ENCODE results near the gene SBF2.

Gene SBF2

GRCh38 chr11:10295064-10295901 is 1.3 kb upstream of the SBF2 start:
- Histone ChIP-seq H3K36me3 (ENCODE audit: control insufficient read depth, insufficient read depth, low read length) (no peaks in the 10 kb centered on the region), H3K4me3 (ENCODE audit: insufficient read depth, low read depth, low read length) (peak overlapping the region; percentile 84), H3K27me3 (ENCODE audit: control insufficient read depth, insufficient read depth, low read length, poor library complexity, severe bottlenecking) (peaks cover 30% of the 10 kb centered on the region), H3K9me3 (ENCODE audit: control insufficient read depth, low read length) (no peaks in the 10 kb centered on the region), H3K4me1 (ENCODE audit: control insufficient read depth, insufficient read depth, low read length) (peaks cover 8% of the 10 kb centered on the region), H3K27ac (ENCODE audit: insufficient read depth, low read depth, low read length, poor library complexity, severe bottlenecking) (no peak overlapping the region)
- WGBS, 2 experiments = 34 to 36% methylated on average over 8 to 10 of the region's 10 CpGs

- Histone ChIP-seq H3K27ac (ENCODE audit: insufficient read depth, low read depth, low read length, poor library complexity, severe bottlenecking) (no peak overlapping the region), H3K4me1 (ENCODE audit: control insufficient read depth, insufficient read depth, low read length) (peaks cover 8% of the 10 kb centered on the region), H3K4me3 (ENCODE audit: insufficient read depth, low read depth, low read length) (peak overlapping the region; percentile 84), H3K36me3 (ENCODE audit: control insufficient read depth, insufficient read depth, low read length) (no peaks in the 10 kb centered on the region), H3K9me3 (ENCODE audit: control insufficient read depth, low read length) (no peaks in the 10 kb centered on the region), H3K27me3 (ENCODE audit: control insufficient read depth, insufficient read depth, low read length, poor library complexity, severe bottlenecking) (peaks cover 22% of the 10 kb centered on the region)
- whole genome bisulfite sequencing, 2 experiments = 0% methylated on average over 44 of the region's 45 CpGs
Observed at GRCh38 chr11:10294290-10294953, 403 bp upstream of the SBF2 start.

GRCh38 chr11:10291801-10292638 is 2.0 kb downstream of the SBF2 start:
- peaks cover 8% of the 10 kb centered on the region for H3K4me1 ChIP-seq (ENCODE audit: control insufficient read depth, insufficient read depth, low read length)
- no peak overlapping the region for H3K4me3 ChIP-seq (ENCODE audit: insufficient read depth, low read depth, low read length)
- H3K9me3 ChIP-seq (ENCODE audit: control insufficient read depth, low read length) = no peaks in the 10 kb centered on the region
- WGBS, 2 experiments = 93 to 94% methylated on average over 17 of the region's 17 CpGs
- peaks cover 19% of the 10 kb centered on the region for H3K27me3 ChIP-seq (ENCODE audit: control insufficient read depth, insufficient read depth, low read length, poor library complexity, severe bottlenecking)
- no peaks in the 10 kb centered on the region for H3K36me3 ChIP-seq (ENCODE audit: control insufficient read depth, insufficient read depth, low read length)
- no peak overlapping the region for H3K27ac ChIP-seq (ENCODE audit: insufficient read depth, low read depth, low read length, poor library complexity, severe bottlenecking)

- H3K27ac ChIP-seq (ENCODE audit: insufficient read depth, low read depth, low read length, poor library complexity, severe bottlenecking) = no peak overlapping the region
- peaks cover 5% of the 10 kb centered on the region for H3K27me3 ChIP-seq (ENCODE audit: control insufficient read depth, insufficient read depth, low read length, poor library complexity, severe bottlenecking)
- 79 to 83% methylated on average over 10 of the region's 10 CpGs for WGBS, 2 experiments
- no peaks in the 10 kb centered on the region for H3K9me3 ChIP-seq (ENCODE audit: control insufficient read depth, low read length)
- peaks cover 6% of the 10 kb centered on the region for H3K4me1 ChIP-seq (ENCODE audit: control insufficient read depth, insufficient read depth, low read length)
- no peaks in the 10 kb centered on the region for H3K36me3 ChIP-seq (ENCODE audit: control insufficient read depth, insufficient read depth, low read length)
- H3K4me3 ChIP-seq (ENCODE audit: insufficient read depth, low read depth, low read length) = no peak overlapping the region
Observed at GRCh38 chr11:10289765-10290380, 4.1 kb downstream of the SBF2 start.

GRCh38 chr11:10288881-10289764 is 4.9 kb downstream of the SBF2 start:
- peaks cover 4% of the 10 kb centered on the region for H3K4me1 ChIP-seq (ENCODE audit: control insufficient read depth, insufficient read depth, low read length)
- WGBS, 2 experiments = 87% methylated on average over 24 of the region's 24 CpGs
- H3K27ac ChIP-seq (ENCODE audit: insufficient read depth, low read depth, low read length, poor library complexity, severe bottlenecking) = no peak overlapping the region
- no peaks in the 10 kb centered on the region for H3K27me3 ChIP-seq (ENCODE audit: control insufficient read depth, insufficient read depth, low read length, poor library complexity, severe bottlenecking)
- H3K4me3 ChIP-seq (ENCODE audit: insufficient read depth, low read depth, low read length) = no peak overlapping the region
- H3K36me3 ChIP-seq (ENCODE audit: control insufficient read depth, insufficient read depth, low read length) = no peaks in the 10 kb centered on the region
- H3K9me3 ChIP-seq (ENCODE audit: control insufficient read depth, low read length) = no peaks in the 10 kb centered on the region

- Histone ChIP-seq H3K4me3 (ENCODE audit: insufficient read depth, low read depth, low read length) (no peak overlapping the region), H3K9me3 (ENCODE audit: control insufficient read depth, low read length) (no peaks in the 10 kb centered on the region), H3K4me1 (ENCODE audit: control insufficient read depth, insufficient read depth, low read length) (peaks cover 4% of the 10 kb centered on the region), H3K36me3 (ENCODE audit: control insufficient read depth, insufficient read depth, low read length) (no peaks in the 10 kb centered on the region), H3K27me3 (ENCODE audit: control insufficient read depth, insufficient read depth, low read length, poor library complexity, severe bottlenecking) (no peaks in the 10 kb centered on the region), H3K27ac (ENCODE audit: insufficient read depth, low read depth, low read length, poor library complexity, severe bottlenecking) (no peak overlapping the region)
- 94 to 97% methylated on average over 9 of the region's 9 CpGs for WGBS, 2 experiments
Observed at GRCh38 chr11:10287766-10288715, 6.0 kb downstream of the SBF2 start.

GRCh38 chr11:10287140-10287539 is 6.9 kb downstream of the SBF2 start:
- Histone ChIP-seq H3K4me1 (ENCODE audit: control insufficient read depth, insufficient read depth, low read length) (no peaks in the 10 kb centered on the region), H3K27ac (ENCODE audit: insufficient read depth, low read depth, low read length, poor library complexity, severe bottlenecking) (no peak overlapping the region), H3K36me3 (ENCODE audit: control insufficient read depth, insufficient read depth, low read length) (no peaks in the 10 kb centered on the region), H3K9me3 (ENCODE audit: control insufficient read depth, low read length) (no peaks in the 10 kb centered on the region), H3K4me3 (ENCODE audit: insufficient read depth, low read depth, low read length) (no peak overlapping the region), H3K27me3 (ENCODE audit: control insufficient read depth, insufficient read depth, low read length, poor library complexity, severe bottlenecking) (no peaks in the 10 kb centered on the region)
- 93 to 94% methylated on average over 3 of the region's 3 CpGs for WGBS, 2 experiments

GRCh38 chr11:10285148-10285802 is 8.7 kb downstream of the SBF2 start:
- Histone ChIP-seq H3K4me1 (ENCODE audit: control insufficient read depth, insufficient read depth, low read length) (no peaks in the 10 kb centered on the region), H3K9me3 (ENCODE audit: control insufficient read depth, low read length) (no peaks in the 10 kb centered on the region), H3K27me3 (ENCODE audit: control insufficient read depth, insufficient read depth, low read length, poor library complexity, severe bottlenecking) (no peaks in the 10 kb centered on the region), H3K36me3 (ENCODE audit: control insufficient read depth, insufficient read depth, low read length) (no peaks in the 10 kb centered on the region), H3K27ac (ENCODE audit: insufficient read depth, low read depth, low read length, poor library complexity, severe bottlenecking) (no peak overlapping the region), H3K4me3 (ENCODE audit: insufficient read depth, low read depth, low read length) (no peak overlapping the region)
- WGBS, 2 experiments = 90 to 93% methylated on average over 4 of the region's 4 CpGs

Data from ectodermal cell (in vitro differentiated cells).